ENCODE data around the gene PTPN4. TPM values are rescaled to one million over a fixed set of nuclear protein-coding genes. Genes with fewer than 3 reads are reported as not detected.
"Not testable (repeated sequence)": the region's sequence is repeated elsewhere in the genome, so short reads cannot be mapped to it uniquely, and the experiment has no call there.

Gene PTPN4
- total RNA-seq, 1 experiment from 2014 or later, result 8.0 TPM

GRCh38 chr2:119790466-119790865 is 30.7 kb downstream of the PTPN4 start:
- no peaks in the 10 kb centered on the region for H3K27me3 ChIP-seq (replicated peaks)
- H3K4me3 ChIP-seq, result no peak overlapping the region
- H3K9me3 ChIP-seq (replicated peaks), result no peaks in the 10 kb centered on the region
- no peaks in the 10 kb centered on the region for H3K36me3 ChIP-seq
- H3K4me1 ChIP-seq (replicated peaks), result no peaks in the 10 kb centered on the region
- H3K27ac ChIP-seq, result no peak overlapping the region
- DNase-seq (ENCODE audit: low read depth in 1 of 2, low spot score in 2 of 2), result no peak

DNA sequence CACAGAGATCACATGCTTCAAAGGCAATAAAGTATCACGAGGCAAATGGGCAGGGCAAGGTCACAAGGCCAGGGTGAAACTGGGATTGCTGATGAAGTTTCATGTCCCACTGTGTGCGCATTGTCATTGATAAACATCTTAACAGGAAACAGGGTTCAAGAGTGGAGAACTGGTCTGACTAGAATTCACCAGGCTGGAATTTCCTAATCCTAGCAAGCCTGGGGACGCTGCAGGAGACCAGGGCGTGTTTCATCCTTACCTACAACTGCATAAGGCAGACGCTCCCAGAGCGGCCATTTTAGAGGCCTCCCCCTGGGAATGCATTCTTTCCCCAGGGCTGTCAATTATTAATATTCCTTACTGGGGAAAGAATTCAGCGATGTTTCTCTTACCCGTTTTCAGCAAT is 33.2 kb downstream of the PTPN4 start:
- no peak overlapping the region for H3K4me3 ChIP-seq
- no peaks in the 10 kb centered on the region for H3K4me1 ChIP-seq (replicated peaks)
- H3K36me3 ChIP-seq, result no peaks in the 10 kb centered on the region
- no peak overlapping the region for H3K27ac ChIP-seq
- no peaks in the 10 kb centered on the region for H3K27me3 ChIP-seq (replicated peaks)
- H3K9me3 ChIP-seq (replicated peaks), result no peaks in the 10 kb centered on the region
- DNase-seq (ENCODE audit: low read depth in 1 of 2, low spot score in 2 of 2), result no peak

GRCh38 chr2:119794237-119794636 is 34.5 kb downstream of the PTPN4 start:
- H3K27me3 ChIP-seq (replicated peaks), result no peaks in the 10 kb centered on the region
- H3K9me3 ChIP-seq (replicated peaks), result no peaks in the 10 kb centered on the region
- H3K27ac ChIP-seq, result no peak overlapping the region
- no peak overlapping the region for H3K4me3 ChIP-seq
- H3K36me3 ChIP-seq, result no peaks in the 10 kb centered on the region
- DNase-seq (ENCODE audit: low read depth in 1 of 2, low spot score in 2 of 2), result no peak
- H3K4me1 ChIP-seq (replicated peaks), result no peaks in the 10 kb centered on the region

- H3K27me3 ChIP-seq (replicated peaks), result no peaks in the 10 kb centered on the region
- no peak for DNase-seq (ENCODE audit: low read depth in 1 of 2, low spot score in 2 of 2)
- H3K4me3 ChIP-seq, result no peak overlapping the region
- H3K27ac ChIP-seq, result no peak overlapping the region
- no peaks in the 10 kb centered on the region for H3K9me3 ChIP-seq (replicated peaks)
- no peaks in the 10 kb centered on the region for H3K4me1 ChIP-seq (replicated peaks)
- H3K36me3 ChIP-seq, result no peaks in the 10 kb centered on the region
These were observed 35.9 kb downstream of the PTPN4 start for GRCh38 chr2:119795309-119796303.

GRCh38 chr2:119800376-119800902 is 40.7 kb downstream of the PTPN4 start:
- H3K9me3 ChIP-seq (replicated peaks), result no peaks in the 10 kb centered on the region
- no peaks in the 10 kb centered on the region for H3K4me1 ChIP-seq (replicated peaks)
- H3K4me3 ChIP-seq, result no peak overlapping the region
- H3K36me3 ChIP-seq, result no peaks in the 10 kb centered on the region
- H3K27ac ChIP-seq, result no peak overlapping the region
- DNase-seq (ENCODE audit: low read depth in 1 of 2, low spot score in 2 of 2), result no peak
- no peaks in the 10 kb centered on the region for H3K27me3 ChIP-seq (replicated peaks)

DNA sequence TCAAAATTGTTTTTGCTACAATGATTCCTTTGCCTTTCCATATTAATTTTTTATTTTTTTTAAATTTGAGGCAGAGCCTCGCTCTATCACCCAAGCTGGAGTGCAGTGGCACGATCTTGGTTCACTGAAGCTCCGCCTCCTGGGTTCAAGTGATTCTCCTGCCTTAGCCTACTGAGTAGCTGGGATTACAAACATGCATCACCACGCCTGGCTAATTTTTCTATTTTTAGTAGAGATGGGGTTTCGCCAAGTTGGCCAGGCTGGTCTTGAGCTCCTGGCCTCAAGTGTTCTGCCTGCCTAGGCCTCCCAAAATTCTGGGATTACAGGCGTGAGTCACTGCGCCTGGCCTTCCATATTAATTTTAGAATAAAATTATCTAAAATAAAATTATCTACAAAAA is 41.3 kb downstream of the PTPN4 start:
- no peak overlapping the region for H3K4me3 ChIP-seq
- no peak overlapping the region for H3K27ac ChIP-seq
- no peaks in the 10 kb centered on the region for H3K4me1 ChIP-seq (replicated peaks)
- H3K27me3 ChIP-seq (replicated peaks), result no peaks in the 10 kb centered on the region
- H3K9me3 ChIP-seq (replicated peaks), result no peaks in the 10 kb centered on the region
- H3K36me3 ChIP-seq, result no peaks in the 10 kb centered on the region
- DNase-seq (ENCODE audit: low read depth in 1 of 2, low spot score in 2 of 2), result no peak

DNA sequence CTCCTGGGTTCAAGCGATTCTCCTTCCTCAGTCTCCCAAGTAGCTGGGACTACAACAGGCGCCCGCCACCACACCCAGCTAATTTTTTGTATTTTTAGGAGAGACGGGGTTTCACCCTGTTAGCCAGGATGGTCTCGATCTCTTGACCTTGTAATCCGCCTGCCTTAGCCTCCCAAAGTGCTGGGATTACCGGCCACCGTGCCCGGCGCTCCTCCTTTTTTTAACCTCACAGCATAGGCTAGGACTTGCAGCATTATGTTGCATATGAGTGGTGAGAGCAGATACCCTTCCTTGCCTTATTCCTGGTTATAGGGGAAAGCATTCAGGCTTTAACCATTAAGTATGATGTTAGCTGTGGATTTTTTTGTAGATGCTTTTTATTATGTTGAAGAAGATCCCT is 42.3 kb downstream of the PTPN4 start:
- H3K27ac ChIP-seq; H3K4me1 ChIP-seq (replicated peaks); H3K9me3 ChIP-seq (replicated peaks); DNase-seq (ENCODE audit: low read depth in 1 of 2, low spot score in 2 of 2); H3K36me3 ChIP-seq; H3K4me3 ChIP-seq; H3K27me3 ChIP-seq (replicated peaks): not testable (repeated sequence)

GRCh38 chr2:119803101-119803500 is 43.4 kb downstream of the PTPN4 start:
- Histone ChIP-seq H3K27me3 (replicated peaks) (no peaks in the 10 kb centered on the region), H3K4me3 (no peak overlapping the region), H3K36me3 (no peaks in the 10 kb centered on the region), H3K27ac (no peak overlapping the region), H3K4me1 (replicated peaks) (no peaks in the 10 kb centered on the region), H3K9me3 (replicated peaks) (no peaks in the 10 kb centered on the region)
- no peak for DNase-seq (ENCODE audit: low read depth in 1 of 2, low spot score in 2 of 2)

DNA sequence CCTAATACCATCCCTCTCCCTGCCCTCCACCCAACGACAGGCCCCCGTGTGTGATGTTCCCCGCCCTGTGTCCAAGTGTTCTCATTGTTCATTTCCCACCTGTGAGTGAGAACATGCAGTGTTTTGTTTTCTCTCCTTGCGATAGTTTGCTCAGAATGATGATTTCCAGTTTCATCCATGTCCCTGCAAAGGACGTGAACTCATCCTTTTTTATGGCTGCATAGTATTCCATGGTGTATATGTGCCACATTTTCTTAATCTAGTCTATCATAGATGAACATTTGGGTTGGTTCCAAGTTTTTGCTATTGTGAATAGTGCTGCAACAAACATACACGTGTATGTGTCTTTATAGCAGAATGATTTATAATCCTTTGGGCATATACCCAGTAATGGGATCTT is 44.7 kb downstream of the PTPN4 start:
- H3K4me1 ChIP-seq (replicated peaks); H3K4me3 ChIP-seq; DNase-seq (ENCODE audit: low read depth in 1 of 2, low spot score in 2 of 2); H3K9me3 ChIP-seq (replicated peaks); H3K36me3 ChIP-seq; H3K27me3 ChIP-seq (replicated peaks); H3K27ac ChIP-seq: not testable (repeated sequence)

- Histone ChIP-seq H3K4me1 (replicated peaks) (peaks cover 4% of the 10 kb centered on the region; the same call in 1 of the 2 replicates), H3K4me3 (no peak overlapping the region), H3K27ac (no peak overlapping the region), H3K9me3 (replicated peaks) (no peaks in the 10 kb centered on the region), H3K36me3 (no peaks in the 10 kb centered on the region), H3K27me3 (replicated peaks) (no peaks in the 10 kb centered on the region)
- DNase-seq (ENCODE audit: low read depth in 1 of 2, low spot score in 2 of 2), result no peak
These were observed 48.9 kb downstream of the PTPN4 start for GRCh38 chr2:119808516-119809147.

- Histone ChIP-seq H3K4me1 (replicated peaks) (peaks cover 4% of the 10 kb centered on the region; the same call in 1 of the 2 replicates), H3K9me3 (replicated peaks) (no peaks in the 10 kb centered on the region), H3K36me3 (no peaks in the 10 kb centered on the region), H3K4me3 (no peak overlapping the region), H3K27ac (no peak overlapping the region), H3K27me3 (replicated peaks) (no peaks in the 10 kb centered on the region)
- DNase-seq (ENCODE audit: low read depth in 1 of 2, low spot score in 2 of 2), result no peak
These were observed 49.8 kb downstream of the PTPN4 start for GRCh38 chr2:119809339-119810048.

GRCh38 chr2:119810049-119810630 is 50.4 kb downstream of the PTPN4 start:
- no peaks in the 10 kb centered on the region for H3K36me3 ChIP-seq
- H3K27me3 ChIP-seq (replicated peaks), result no peaks in the 10 kb centered on the region
- no peak overlapping the region for H3K4me3 ChIP-seq
- H3K4me1 ChIP-seq (replicated peaks), result peaks cover 4% of the 10 kb centered on the region; the same call in 1 of the 2 replicates
- no peaks in the 10 kb centered on the region for H3K9me3 ChIP-seq (replicated peaks)
- H3K27ac ChIP-seq, result no peak overlapping the region
- DNase-seq (ENCODE audit: low read depth in 1 of 2, low spot score in 2 of 2), result no peak

- H3K27me3 ChIP-seq (replicated peaks), result no peaks in the 10 kb centered on the region
- H3K4me1 ChIP-seq (replicated peaks), result peaks cover 5% of the 10 kb centered on the region; the same call in 1 of the 2 replicates
- no peak overlapping the region for H3K27ac ChIP-seq
- H3K9me3 ChIP-seq (replicated peaks), result no peaks in the 10 kb centered on the region
- no peak overlapping the region for H3K4me3 ChIP-seq
- DNase-seq (ENCODE audit: low read depth in 1 of 2, low spot score in 2 of 2), result no peak
- no peaks in the 10 kb centered on the region for H3K36me3 ChIP-seq
These were observed 54.5 kb downstream of the PTPN4 start for GRCh38 chr2:119814216-119814615.

Data from SJSA1 (cell line).